ENCODE results near the gene COL4A6. TPM values are rescaled to one million over a fixed set of nuclear protein-coding genes. Genes with fewer than 3 reads are reported as not detected.

Gene COL4A6
- total and polyA plus RNA-seq, 5 donors: 7.0 to 18.1 (median 14.0) TPM

- Histone ChIP-seq H3K4me1 (ENCODE audit: control insufficient read depth, insufficient read depth, low read length) (peaks cover 1% of the 10 kb centered on the region), H3K4me3 (ENCODE audit: low read length) (no peak overlapping the region), H3K27ac (ENCODE audit: low read length) (no peak overlapping the region), H3K9me3 (ENCODE audit: control insufficient read depth, low read length) (no peaks in the 10 kb centered on the region), H3K27me3 (ENCODE audit: control insufficient read depth, insufficient read depth) (no peaks in the 10 kb centered on the region)
- DNase-seq (no peak), ATAC-seq (no peak)
- intact Hi-C loops (cut with DNase I): no loop called here
- WGBS: 86% methylated on average over 3 of the region's 3 CpGs
These were observed 229.1 kb downstream of the COL4A6 start for GRCh38 chrX:108209006-108209554.

GRCh38 chrX:108203540-108203939, 234.7 kb downstream of the COL4A6 start:
- H3K4me1 ChIP-seq (ENCODE audit: control insufficient read depth, insufficient read depth, low read length): no peaks in the 10 kb centered on the region
- H3K27ac ChIP-seq (ENCODE audit: low read length): no peak overlapping the region
- no peaks in the 10 kb centered on the region for H3K27me3 ChIP-seq (ENCODE audit: control insufficient read depth, insufficient read depth)
- no peak for DNase-seq
- no peak overlapping the region for H3K4me3 ChIP-seq (ENCODE audit: low read length)
- WGBS: 78% methylated on average over 3 of the region's 3 CpGs
- H3K9me3 ChIP-seq (ENCODE audit: control insufficient read depth, low read length): no peaks in the 10 kb centered on the region
- intact Hi-C loops (cut with DNase I): no loop called here
- no peak for ATAC-seq

DNA sequence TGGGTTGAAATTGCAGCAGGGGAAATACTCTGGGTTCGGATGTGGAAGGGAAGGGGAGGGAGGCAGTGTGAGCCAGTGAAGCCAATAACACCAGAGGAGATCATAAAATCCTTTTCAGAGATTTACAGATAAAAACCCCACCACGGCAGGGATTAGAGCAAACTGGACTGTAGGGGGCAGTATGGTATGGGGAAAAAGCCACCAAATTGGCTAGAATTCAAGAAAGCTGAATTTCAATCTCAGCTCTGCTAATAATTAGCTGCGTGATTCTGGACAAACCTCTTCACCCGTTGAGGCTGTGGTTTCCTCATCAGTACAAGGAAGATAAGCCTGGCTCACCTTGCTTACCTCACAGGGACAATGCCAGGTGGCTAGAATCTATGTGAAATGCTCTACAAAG, 238.5 kb downstream of the COL4A6 start:
- no peak for DNase-seq
- no peaks in the 10 kb centered on the region for H3K27me3 ChIP-seq (ENCODE audit: control insufficient read depth, insufficient read depth)
- H3K27ac ChIP-seq (ENCODE audit: low read length): no peak overlapping the region
- no peak overlapping the region for H3K4me3 ChIP-seq (ENCODE audit: low read length)
- peak in 1 of 2 donors; percentile 20 for ATAC-seq
- 4% methylated on average over 4 of the region's 4 CpGs for WGBS
- H3K9me3 ChIP-seq (ENCODE audit: control insufficient read depth, low read length): no peaks in the 10 kb centered on the region
- no peaks in the 10 kb centered on the region for H3K4me1 ChIP-seq (ENCODE audit: control insufficient read depth, insufficient read depth, low read length)
- intact Hi-C loops (cut with DNase I): loop anchor here in 1 of 4 donors (2.0 kb wide), 1 partner anchor 337 kb away; no protein-coding TSS in a partner anchor

DNA sequence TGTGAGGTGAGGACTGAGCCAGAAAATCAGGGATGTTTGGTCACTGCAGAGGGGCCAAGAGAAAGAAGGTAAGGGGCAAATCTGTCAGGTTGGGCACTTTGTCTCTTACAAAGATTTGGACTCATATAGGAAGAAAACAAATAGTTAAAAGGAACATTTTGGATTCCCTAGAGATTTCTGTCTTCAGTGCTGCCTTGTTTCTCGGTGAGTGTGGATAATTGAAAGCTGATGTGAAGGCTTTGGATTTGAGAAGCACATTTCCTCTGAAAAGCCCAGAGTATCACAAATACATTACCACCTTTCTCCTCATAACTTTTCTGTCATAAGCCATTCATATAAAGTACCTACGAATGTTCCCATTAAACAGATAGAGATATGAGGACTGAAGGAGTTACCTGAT, 239.2 kb downstream of the COL4A6 start:
- H3K27me3 ChIP-seq (ENCODE audit: control insufficient read depth, insufficient read depth): no peaks in the 10 kb centered on the region
- ATAC-seq (no peak), DNase-seq (no peak)
- H3K9me3 ChIP-seq (ENCODE audit: control insufficient read depth, low read length): no peaks in the 10 kb centered on the region
- WGBS: 48% methylated on average over 2 of the region's 2 CpGs
- no peaks in the 10 kb centered on the region for H3K4me1 ChIP-seq (ENCODE audit: control insufficient read depth, insufficient read depth, low read length)
- intact Hi-C loops (cut with DNase I): no loop called here
- no peak overlapping the region for H3K27ac ChIP-seq (ENCODE audit: low read length)
- H3K4me3 ChIP-seq (ENCODE audit: low read length): no peak overlapping the region

DNA sequence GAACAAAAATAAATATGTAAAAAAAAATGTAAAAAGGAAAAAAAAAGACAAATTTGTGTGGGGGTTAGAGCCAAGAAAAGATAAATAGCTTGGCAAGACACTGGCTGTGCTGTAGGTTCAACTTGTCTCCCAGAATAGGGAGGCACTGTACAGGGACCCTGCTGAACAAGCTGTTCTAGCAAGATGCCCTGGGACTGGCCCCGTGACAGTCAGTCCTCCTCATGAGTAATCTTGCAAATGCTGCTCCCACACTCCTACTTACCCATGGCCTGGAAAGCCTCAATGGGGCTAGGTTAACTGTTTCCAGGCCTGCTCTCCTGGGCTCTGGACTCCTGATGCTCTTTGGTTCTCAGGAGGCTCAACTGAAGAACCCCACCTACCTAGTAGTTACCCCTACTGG, 239.8 kb downstream of the COL4A6 start:
- intact Hi-C loops (cut with DNase I): no loop called here
- no peak for ATAC-seq
- DNase-seq: peak in 1 of 3 donors; percentile 22
- no peaks in the 10 kb centered on the region for H3K27me3 ChIP-seq (ENCODE audit: control insufficient read depth, insufficient read depth)
- no peaks in the 10 kb centered on the region for H3K4me1 ChIP-seq (ENCODE audit: control insufficient read depth, insufficient read depth, low read length)
- H3K4me3 ChIP-seq (ENCODE audit: low read length): no peak overlapping the region
- H3K27ac ChIP-seq (ENCODE audit: low read length): no peak overlapping the region
- 64% methylated on average over 1 of the region's 1 CpG for WGBS
- H3K9me3 ChIP-seq (ENCODE audit: control insufficient read depth, low read length): no peaks in the 10 kb centered on the region

DNA sequence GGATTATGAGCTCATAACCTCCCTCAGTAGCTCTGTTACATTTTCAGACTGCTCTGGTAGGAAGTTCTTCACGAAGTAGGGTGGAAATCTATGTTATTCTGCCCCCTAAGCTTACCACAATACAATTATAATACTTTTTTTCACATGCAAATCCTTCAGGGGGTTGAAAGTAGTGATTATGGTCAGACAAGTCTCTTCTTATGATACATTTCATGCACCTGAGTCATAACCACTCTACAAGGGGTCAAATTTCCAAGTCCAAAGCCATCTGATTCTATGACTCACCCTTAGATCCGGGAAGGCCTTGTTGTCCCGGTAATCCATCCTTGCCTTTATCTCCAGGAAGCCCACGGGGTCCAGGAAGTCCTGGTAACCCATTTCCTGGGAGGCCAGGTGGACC, 251.4 kb downstream of the COL4A6 start:
- no peaks in the 10 kb centered on the region for H3K9me3 ChIP-seq (ENCODE audit: control insufficient read depth, low read length)
- ATAC-seq: no peak
- no peaks in the 10 kb centered on the region for H3K4me1 ChIP-seq (ENCODE audit: control insufficient read depth, insufficient read depth, low read length)
- no peak for DNase-seq
- no peaks in the 10 kb centered on the region for H3K27me3 ChIP-seq (ENCODE audit: control insufficient read depth, insufficient read depth)
- H3K4me3 ChIP-seq (ENCODE audit: low read length): no peak overlapping the region
- intact Hi-C loops (cut with DNase I): no loop called here
- H3K27ac ChIP-seq (ENCODE audit: low read length): no peak overlapping the region
- WGBS: 62% methylated on average over 4 of the region's 4 CpGs

GRCh38 chrX:108178143-108178498, 260.1 kb downstream of the COL4A6 start:
- H3K27me3 ChIP-seq (ENCODE audit: control insufficient read depth, insufficient read depth): no peaks in the 10 kb centered on the region
- intact Hi-C loops (cut with DNase I): no loop called here

GRCh38 chrX:108177351-108178142, 260.7 kb downstream of the COL4A6 start:
- intact Hi-C loops (cut with DNase I): no loop called here
- Histone ChIP-seq H3K27ac (ENCODE audit: low read length) (no peak overlapping the region), H3K4me1 (ENCODE audit: control insufficient read depth, insufficient read depth, low read length) (no peaks in the 10 kb centered on the region), H3K9me3 (ENCODE audit: control insufficient read depth, low read length) (no peaks in the 10 kb centered on the region), H3K27me3 (ENCODE audit: control insufficient read depth, insufficient read depth) (no peaks in the 10 kb centered on the region), H3K4me3 (ENCODE audit: low read length) (no peak overlapping the region)
- no peak for ATAC-seq
- 86% methylated on average over 8 of the region's 8 CpGs for WGBS
- no peak for DNase-seq

More at GRCh38 chrX:108178143-108178498, 260.1 kb downstream of the COL4A6 start:
- Histone ChIP-seq H3K27ac (ENCODE audit: low read length) (no peak overlapping the region), H3K4me1 (ENCODE audit: control insufficient read depth, insufficient read depth, low read length) (no peaks in the 10 kb centered on the region), H3K4me3 (ENCODE audit: low read length) (no peak overlapping the region), H3K9me3 (ENCODE audit: control insufficient read depth, low read length) (no peaks in the 10 kb centered on the region)
- DNase-seq (no peak), ATAC-seq (no peak)
- WGBS: 79% methylated on average over 7 of the region's 7 CpGs

GRCh38 chrX:108173874-108174273, 264.3 kb downstream of the COL4A6 start:
- intact Hi-C loops (cut with DNase I): no loop called here
- ATAC-seq: no peak
- H3K9me3 ChIP-seq (ENCODE audit: control insufficient read depth, low read length): no peaks in the 10 kb centered on the region
- WGBS: 49% methylated on average over 3 of the region's 3 CpGs
- no peak overlapping the region for H3K27ac ChIP-seq (ENCODE audit: low read length)
- H3K27me3 ChIP-seq (ENCODE audit: control insufficient read depth, insufficient read depth): no peaks in the 10 kb centered on the region
- H3K4me1 ChIP-seq (ENCODE audit: control insufficient read depth, insufficient read depth, low read length): no peaks in the 10 kb centered on the region
- H3K4me3 ChIP-seq (ENCODE audit: low read length): no peak overlapping the region
- DNase-seq: no peak

DNA sequence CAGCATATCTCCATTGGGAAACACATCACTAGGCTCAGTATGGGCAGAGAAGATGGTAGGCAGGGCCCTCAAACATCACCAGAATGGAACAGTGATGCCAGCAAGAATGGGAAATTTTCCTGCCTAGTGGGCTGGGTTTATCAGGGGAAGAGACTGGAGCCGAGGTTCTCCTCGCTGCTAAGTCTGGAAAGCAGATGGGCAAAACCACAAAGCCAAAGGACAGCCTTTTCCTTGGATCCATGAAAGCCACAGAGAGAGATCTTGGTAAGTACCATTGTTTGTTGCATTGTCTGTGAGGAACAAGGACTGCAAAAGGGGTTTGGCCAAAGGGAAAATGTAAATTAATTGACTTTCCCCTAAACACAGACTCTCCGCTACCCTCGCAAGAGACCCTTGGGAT, 266.6 kb downstream of the COL4A6 start:
- Histone ChIP-seq H3K4me3 (ENCODE audit: low read length) (no peak overlapping the region), H3K27ac (ENCODE audit: low read length) (no peak overlapping the region), H3K4me1 (ENCODE audit: control insufficient read depth, insufficient read depth, low read length) (no peaks in the 10 kb centered on the region), H3K27me3 (ENCODE audit: control insufficient read depth, insufficient read depth) (no peaks in the 10 kb centered on the region), H3K9me3 (ENCODE audit: control insufficient read depth, low read length) (no peaks in the 10 kb centered on the region)
- WGBS: 96% methylated on average over 4 of the region's 4 CpGs
- ATAC-seq (no peak), DNase-seq (no peak)
- intact Hi-C loops (cut with DNase I): no loop called here

GRCh38 chrX:108169768-108170167, 268.5 kb downstream of the COL4A6 start:
- ATAC-seq (no peak), DNase-seq (no peak)
- Histone ChIP-seq H3K27ac (ENCODE audit: low read length) (no peak overlapping the region), H3K4me1 (ENCODE audit: control insufficient read depth, insufficient read depth, low read length) (no peaks in the 10 kb centered on the region), H3K27me3 (ENCODE audit: control insufficient read depth, insufficient read depth) (no peaks in the 10 kb centered on the region), H3K9me3 (ENCODE audit: control insufficient read depth, low read length) (no peaks in the 10 kb centered on the region), H3K4me3 (ENCODE audit: low read length) (no peak overlapping the region)
- 97% methylated on average over 3 of the region's 3 CpGs for WGBS
- intact Hi-C loops (cut with DNase I): no loop called here
